HepG2 (cell line): ENCODE data around the gene ZNF24. TPM values are rescaled to one million over a fixed set of nuclear protein-coding genes. Genes with fewer than 3 reads are reported as not detected.

ENCODE experiments used
- ATAC-seq: fragments of 200-7000 bp; cut with Tn5 transposase; 3 replicates; pipeline ENCODE4 v1.9.1; 2020; ENCODE audit warnings: mild to moderate bottlenecking, moderate library complexity
- BruUV-seq: library from RNA; stranded (reverse); fragments of 400-500 nt; replicated peaks from 2 replicates; lab custom pipeline; 2021; lab: Mats Ljungman, UMichigan
- CTCF ChIA-PET: fragments of 300-600 bp; formaldehyde crosslinking; extraction: SDS; loops from one replicate; lab custom pipeline; 2021; ENCODE audit warnings: low total read pairs, inconsistent platforms, low intra/inter-chr PET ratio; lab: Yijun Ruan, JAX
- POLR2A ChIA-PET: fragments of 350-600 bp; sonication (Branson Sonifier 250); formaldehyde crosslinking; loops from one replicate; lab custom pipeline; 2020; ENCODE audit warnings: antibody characterized with exemption, inconsistent platforms; lab: Yijun Ruan, JAX
- DNase-seq: peaks from one replicate; pipeline ENCODE4 v3.0.0-alpha.2; 2015; ENCODE audit warnings: low spot score
- FAIRE-seq: peaks from 3 replicates; lab custom pipeline; 2011; peaks lifted over from hg19 to GRCh38; lab: Jason Lieb, UNC
- H2AFZ ChIP-seq: one replicate; pipeline ENCODE4 v1.6.1; 2011; ENCODE audit warnings: low read length, inconsistent platforms
- H3K27ac ChIP-seq: fragments of 300-600 bp; 3 replicates; pipeline ENCODE4 v1.8.0; 2011; ENCODE audit warnings: mixed run types, mild to moderate bottlenecking, mixed read lengths, low read length, inconsistent platforms; ENCODE audit not compliant: insufficient read depth; ENCODE audit errors: extremely low read length
- H3K27me3 ChIP-seq, 2 experiments: fragments of 200-600 bp in 1 of 2; 2 replicates in 1 of 2; 3 replicates in 1 of 2; pipeline versions ENCODE4 v1.6.0 to v1.8.0; 2011; ENCODE audit warnings: low read length in 2 of 2, mild to moderate bottlenecking in 2 of 2, moderate library complexity in 2 of 2, inconsistent platforms in 1 of 2; ENCODE audit not compliant: insufficient read depth in 2 of 2, control insufficient read depth in 1 of 2
- H3K36me3 ChIP-seq, 2 experiments: fragments of 200-600 bp in 1 of 2; replicated peaks in 1 of 2; 2 replicates in 1 of 2; 3 replicates in 1 of 2; pipeline versions ENCODE4 v1.5.1 to v1.8.0; 2011; ENCODE audit warnings: low read length in 2 of 2, inconsistent platforms in 1 of 2; ENCODE audit not compliant: insufficient read depth in 2 of 2, control insufficient read depth in 1 of 2
- H3K4me1 ChIP-seq: 2 replicates; pipeline ENCODE4 v1.5.1; 2012; ENCODE audit warnings: low read length, inconsistent platforms; ENCODE audit not compliant: insufficient read depth
- H3K4me2 ChIP-seq: 2 replicates; pipeline ENCODE4 v1.6.0; 2011; ENCODE audit warnings: low read depth, low read length, inconsistent platforms
- H3K4me3 ChIP-seq, 3 experiments: fragments of 200-600 bp in 1 of 3; sonication (generic), shearing (Covaris generic) in 1 of 3; replicated peaks in 1 of 3; 2 replicates each; pipeline ENCODE4 v1.5.1; 2011 to 2016; ENCODE audit warnings: low read length in 3 of 3, inconsistent platforms in 2 of 3, low read depth in 2 of 3, mild to moderate bottlenecking in 2 of 3, control low read depth in 1 of 3, mixed read lengths in 1 of 3; ENCODE audit not compliant: insufficient read depth in 1 of 3
- H3K79me2 ChIP-seq: one replicate; pipeline ENCODE4 v1.6.1; 2011; ENCODE audit warnings: low read length, inconsistent platforms; ENCODE audit not compliant: insufficient read depth
- H3K9ac ChIP-seq: 2 replicates; pipeline ENCODE4 v1.6.0; 2011; ENCODE audit warnings: mild to moderate bottlenecking, low read depth, low read length, inconsistent platforms; ENCODE audit not compliant: insufficient read depth
- H3K9me3 ChIP-seq: 2 replicates; pipeline ENCODE4 v1.5.1; 2012; ENCODE audit warnings: mild to moderate bottlenecking, low read length
- H4K20me1 ChIP-seq: 2 replicates; pipeline ENCODE4 v1.6.0; 2011; ENCODE audit warnings: inconsistent platforms, mild to moderate bottlenecking, low read length, moderate library complexity; ENCODE audit not compliant: insufficient read depth
- CBFB ChIP-seq: sonication (generic); formaldehyde crosslinking; IDR thresholded peaks from 2 replicates; pipeline ENCODE4 v1.4.0; 2020; ENCODE audit warnings: missing genetic modification reagents
- E2F2 ChIP-seq: sonication (generic); formaldehyde crosslinking; IDR thresholded peaks from 2 replicates; pipeline ENCODE4 v1.4.0; 2020; ENCODE audit warnings: missing genetic modification reagents, borderline replicate concordance
- ETV6 ChIP-seq: sonication (generic); formaldehyde crosslinking; conservative IDR thresholded peaks from 2 replicates; pipeline ENCODE4 v1.4.0; 2020; ENCODE audit warnings: missing genetic modification reagents
- FOXA1 ChIP-seq, 2 experiments: fragments of 450-650 bp in 1 of 2; sonication (generic) in 1 of 2; formaldehyde crosslinking in 1 of 2; IDR thresholded peaks; 2 replicates each; pipeline versions ENCODE4 v1.4.0 to v1.6.1; 2016 to 2020; ENCODE audit warnings: missing genetic modification reagents in 1 of 2
- HOMEZ ChIP-seq: IDR thresholded peaks from 2 replicates; pipeline ENCODE4 v1.6.1; 2016; ENCODE audit warnings: low read depth
- MAFF ChIP-seq: IDR thresholded peaks from 2 replicates; pipeline ENCODE4 v1.6.1; 2011; ENCODE audit warnings: low read depth, low read length, improper control_type of control experiment
- MAFK ChIP-seq, 2 experiments: IDR thresholded peaks in 1 of 2; conservative IDR thresholded peaks in 1 of 2; 2 replicates each; pipeline ENCODE4 v1.6.1; 2011; ENCODE audit warnings: improper control_type of control experiment in 2 of 2, low read length in 2 of 2
- MBD4 ChIP-seq: IDR thresholded peaks from 2 replicates; pipeline ENCODE4 v1.6.1; 2012; ENCODE audit warnings: low read length, inconsistent platforms, borderline replicate concordance
- MTF2 ChIP-seq: sonication (generic); formaldehyde crosslinking; IDR thresholded peaks from 2 replicates; pipeline ENCODE4 v1.5.0; 2020; ENCODE audit warnings: missing genetic modification reagents, borderline replicate concordance
- NR2F2 ChIP-seq: IDR thresholded peaks from 2 replicates; pipeline ENCODE4 v1.6.1; 2012; ENCODE audit warnings: low read depth, inconsistent platforms, borderline replicate concordance
- REPIN1 ChIP-seq: sonication (generic); formaldehyde crosslinking; IDR thresholded peaks from 2 replicates; pipeline ENCODE4 v1.8.0; 2022; ENCODE audit warnings: missing genetic modification reagents, low read depth, mild to moderate bottlenecking, borderline replicate concordance
- RNF2 ChIP-seq: fragments of 450-650 bp; conservative IDR thresholded peaks from 2 replicates; pipeline ENCODE4 v1.6.1; 2016; ENCODE audit warnings: low read depth
- TRIM22 ChIP-seq: fragments of 450-650 bp; IDR thresholded peaks from 2 replicates; pipeline ENCODE4 v1.6.1; 2017
- ZBTB42 ChIP-seq: sonication (generic); formaldehyde crosslinking; IDR thresholded peaks from 2 replicates; pipeline ENCODE4 v1.5.0; 2020; ENCODE audit warnings: mild to moderate bottlenecking, missing genetic modification reagents
- ZNF230 ChIP-seq: sonication (generic); formaldehyde crosslinking; IDR thresholded peaks from 2 replicates; pipeline ENCODE4 v1.4.0; 2020; ENCODE audit warnings: mild to moderate bottlenecking, missing genetic modification reagents
- ZNF34 ChIP-seq: sonication (generic); formaldehyde crosslinking; IDR thresholded peaks from 2 replicates; pipeline ENCODE4 v1.4.0; 2020; ENCODE audit warnings: mild to moderate bottlenecking, missing genetic modification reagents, borderline replicate concordance
- ZNF547 ChIP-seq: sonication (generic); formaldehyde crosslinking; IDR thresholded peaks from 2 replicates; pipeline ENCODE4 v1.5.1; 2020; ENCODE audit warnings: mild to moderate bottlenecking, missing genetic modification reagents
- WGBS: methylation state at CpG from one replicate; pipeline ENCODE4 v1.1.6; 2017; ENCODE audit warnings: low lambda C conversion rate; 5-methylcytosine and 5-hydroxymethylcytosine counted together
- in situ Hi-C: cut with HindIII; loops from 2 replicates; pipeline ENCODE4 v1.10.0; 2017; ENCODE audit warnings: low pct_unique_long_range_greater_than_20kb; ENCODE audit not compliant: extremely low pct_ligation_motif_present
- intact Hi-C: fragments of 100-400 bp; cut with micrococcal nuclease; formaldehyde crosslinking; loops from one replicate; pipeline ENCODE4 v1.10.0; 2022; ENCODE audit not compliant: unreplicated experiment
- polyA plus RNA-seq, 8 experiments: library from polyadenylated mRNA; depleted of rRNA in 3 of 8; stranded (reverse) in 7 of 8; unstranded in 1 of 8; fragments of >200 nt; fragmentation: Illumina TruSeq in 4 of 8; extraction: Trizol in 4 of 8; gene quantifications; 2 replicates each; pipeline versions ENCODE4 v1.2.1 to v1.2.3, GENCODE V29; 2011 to 2016; ENCODE audit warnings: low read depth in 4 of 8, missing spikeins in 1 of 8, mixed read lengths in 1 of 8; ENCODE audit not compliant: insufficient read depth in 1 of 8
- total RNA-seq, 5 experiments: library from RNA; depleted of rRNA; stranded (reverse); fragments of >200 nt; fragmentation: Illumina TruSeq; extraction: Trizol; gene quantifications; 2 replicates each; pipeline ENCODE4 v1.2.3, GENCODE V29; 2016; ENCODE audit warnings: low read depth in 1 of 5

ZNF24 gene
- total and polyA plus RNA-seq, 2 of the 13 experiments (the other 11 are each of a cell fraction or from before 2014, with no cell fraction given): 19.5 to 41.1 TPM

GRCh38 chr18:35374708-35375107 lies 30.5 kb upstream of the ZNF24 start (continued):
- TF ChIP-seq ETV6 (no peak), MTF2 (CRISPR knock-in tag) (no peak), MAFK (conservative IDR thresholded peaks at IDR 0.05 in 1 of 2, IDR thresholded peaks at IDR 0.05 in 1 of 2; ENCODE audit: low read length in 2 of 2) (no peak), RNF2 (no peak), REPIN1 (CRISPR knock-in tag) (no peak), FOXA1 (IDR thresholded peaks at IDR 0.05) (no peak), FOXA1 (CRISPR knock-in tag; IDR thresholded peaks at IDR 0.05) (no peak), ZBTB42 (CRISPR knock-in tag) (no peak), ZNF34 (no peak)

- intact Hi-C loops: no loop called here
- in situ Hi-C loops: no loop called here
- DNase-seq (no peak), FAIRE-seq (no peak), ATAC-seq (no peak)
- Histone ChIP-seq H2AFZ (no peak overlapping the region), H3K4me2 (no peak overlapping the region), H3K36me3 (no peaks in the 10 kb centered on the region), H3K27me3 (no peaks in the 10 kb centered on the region), H3K79me2 (no peaks in the 10 kb centered on the region), H3K4me3 (no peak overlapping the region), H3K4me1 (peaks cover 15% of the 10 kb centered on the region), H4K20me1 (no peaks in the 10 kb centered on the region), H3K27ac (no peak overlapping the region), H3K9me3 (no peaks in the 10 kb centered on the region), H3K9ac (no peak overlapping the region)
- WGBS: 67% methylated on average over 1 of the region's 1 CpG
- CTCF ChIA-PET: no interaction called here
- no TSS peak for BruUV-seq
- POLR2A ChIA-PET: no interaction called here
- TF ChIP-seq TRIM22: no peak
- peak; percentile 65 for TF ChIP-seq MAFF
- TF ChIP-seq ZNF230 (CRISPR knock-in tag): no peak
- no peak for TF ChIP-seq CBFB (CRISPR knock-in tag)
- no peak for TF ChIP-seq E2F2 (CRISPR knock-in tag)
- no peak for TF ChIP-seq MBD4
- TF ChIP-seq HOMEZ (CRISPR knock-in tag): no peak
- TF ChIP-seq NR2F2: no peak
- no peak for TF ChIP-seq ZNF547
Measured at GRCh38 chr18:35371412-35372195, 27.4 kb upstream of the ZNF24 start.
